Panc1 (cell line): ENCODE results near the gene LSM14B. TPM values are rescaled to one million over a fixed set of nuclear protein-coding genes. Genes with fewer than 3 reads are reported as not detected.

Experiments
- ATAC-seq: fragments of 200-7000 bp; cut with Tn5 transposase; 2 replicates; pipeline ENCODE4 v1.9.1; 2020; ENCODE audit warnings: mild to moderate bottlenecking, moderate library complexity
- BruUV-seq: library from RNA; stranded (reverse); fragments of 400-500 nt; replicated peaks from 2 replicates; lab custom pipeline; 2021; lab: Mats Ljungman, UMichigan
- CTCF ChIA-PET: fragments of 300-600 bp; sonication (Branson Sonifier 250); formaldehyde crosslinking; loops from one replicate; lab custom pipeline; 2022; ENCODE audit warnings: antibody characterized with exemption; lab: Charles Lee
- POLR2A ChIA-PET: fragments of 300-600 bp; sonication (Branson Sonifier 250); formaldehyde crosslinking; loops from one replicate; lab custom pipeline; 2022; ENCODE audit warnings: antibody characterized with exemption; lab: Charles Lee
- DNase-seq: peaks from one replicate; pipeline ENCODE4 v3.0.0-alpha.2; 2010; ENCODE audit warnings: low read depth, low spot score
- H3K27ac ChIP-seq: 2 replicates; pipeline ENCODE4 v1.5.1; 2011; ENCODE audit warnings: mild to moderate bottlenecking, low read length, inconsistent platforms
- H3K27me3 ChIP-seq: fragments of 200-500 bp; sonication (Bioruptor generic); 2 replicates; pipeline ENCODE4 v1.6.0; 2014; ENCODE audit warnings: low read length, inconsistent platforms; ENCODE audit not compliant: control insufficient read depth, insufficient read depth
- H3K36me3 ChIP-seq: fragments of 200-500 bp; sonication (Bioruptor generic); 2 replicates; pipeline ENCODE4 v1.5.1; 2014; ENCODE audit warnings: inconsistent platforms, mild to moderate bottlenecking, low read length, moderate library complexity; ENCODE audit not compliant: control insufficient read depth, insufficient read depth
- H3K4me1 ChIP-seq: 2 replicates; pipeline ENCODE4 v1.5.1; 2011; ENCODE audit warnings: inconsistent platforms, mild to moderate bottlenecking, low read length, moderate library complexity; ENCODE audit not compliant: control insufficient read depth, insufficient read depth
- H3K4me3 ChIP-seq, 2 experiments: 2 replicates each; pipeline ENCODE4 v1.5.1; 2011 to 2012; ENCODE audit warnings: low read depth in 2 of 2, low read length in 2 of 2, mild to moderate bottlenecking in 2 of 2, inconsistent platforms in 1 of 2, moderate library complexity in 1 of 2
- H3K9me3 ChIP-seq: fragments of 200-500 bp; sonication (Bioruptor generic); 2 replicates; pipeline ENCODE4 v1.5.1; 2014; ENCODE audit warnings: low read depth, mild to moderate bottlenecking, inconsistent platforms, low read length, moderate library complexity; ENCODE audit not compliant: control insufficient read depth, insufficient read depth
- CTCF ChIP-seq: fragments of 450-650 bp; IDR thresholded peaks from 2 replicates; pipeline ENCODE4 v1.5.1; 2017; ENCODE audit warnings: mild to moderate bottlenecking
- POLR2AphosphoS5 ChIP-seq: IDR thresholded peaks from 2 replicates; pipeline ENCODE4 v1.6.1; 2012; ENCODE audit warnings: mild to moderate bottlenecking, low read depth, low read length, moderate library complexity
- REST ChIP-seq, 2 experiments: IDR thresholded peaks; 2 replicates each; pipeline ENCODE4 v1.6.1; 2011 to 2012; ENCODE audit warnings: low read depth in 2 of 2, control low read depth in 1 of 2, low read length in 1 of 2, mild to moderate bottlenecking in 1 of 2, moderate library complexity in 1 of 2; ENCODE audit not compliant: insufficient read depth in 1 of 2
- SIN3A ChIP-seq: IDR thresholded peaks from 2 replicates; pipeline ENCODE4 v1.6.1; 2012; ENCODE audit warnings: low read depth, mild to moderate bottlenecking, low read length, moderate library complexity, borderline replicate concordance; ENCODE audit not compliant: insufficient read depth
- TCF7L2 ChIP-seq: IDR thresholded peaks from 2 replicates; pipeline ENCODE4 v1.6.1; 2011; ENCODE audit warnings: mild to moderate bottlenecking, low read depth, low read length, inconsistent platforms
- in situ Hi-C: cut with HindIII; loops from 2 replicates; pipeline ENCODE4 v1.10.0; 2016; ENCODE audit warnings: low sequenced_read_pairs, low pct_unique_long_range_greater_than_20kb
- intact Hi-C: fragments of 100-400 bp; cut with micrococcal nuclease; formaldehyde crosslinking; loops from one replicate; pipeline ENCODE4 v1.10.0; 2022; ENCODE audit not compliant: unreplicated experiment
- total RNA-seq: library from RNA; stranded (reverse); gene quantifications from one replicate; pipeline ENCODE4 v1.2.1, GENCODE V29; 2021; ENCODE audit not compliant: unreplicated experiment

Gene LSM14B
- total RNA-seq, 1 experiment from 2014 or later = 52.2 TPM

GRCh38 chr20:62131560-62132320 is 9.5 kb downstream of the LSM14B start:
- no TSS peak for BruUV-seq
- Histone ChIP-seq H3K9me3 (no peaks in the 10 kb centered on the region), H3K27me3 (no peaks in the 10 kb centered on the region), H3K4me1 (no peaks in the 10 kb centered on the region; the same call in 1 of the 2 replicates), H3K36me3 (peaks cover 39% of the 10 kb centered on the region), H3K4me3 (no peak overlapping the region), H3K27ac (no peak overlapping the region)
- in situ Hi-C loops = no loop called here
- TF ChIP-seq TCF7L2 = no peak
- ChIA-PET CTCF (interaction anchor here (0.5 kb wide), 1 partner anchor 36 kb away, joined by 5 read pairs; no protein-coding TSS in a partner anchor), POLR2A (no interaction called here)
- no peak for DNase-seq
- no peak for ATAC-seq
- intact Hi-C loops = no loop called here

GRCh38 chr20:62132421-62132820 is 10.1 kb downstream of the LSM14B start:
- H3K27me3 ChIP-seq = no peaks in the 10 kb centered on the region
- no TSS peak for BruUV-seq
- no peak for TF ChIP-seq CTCF
- TF ChIP-seq POLR2AphosphoS5 = no peak
- no peak for TF ChIP-seq REST (IDR thresholded peaks at IDR 0.05; ENCODE audit: insufficient read depth in 1 of 2, low read depth in 2 of 2, low read length in 1 of 2)
- no peak for TF ChIP-seq TCF7L2
- no peak for TF ChIP-seq SIN3A
- no peaks in the 10 kb centered on the region; the same call in 1 of the 2 replicates for H3K4me1 ChIP-seq
- H3K27ac ChIP-seq = no peak overlapping the region
- intact Hi-C loops (no loop called here), in situ Hi-C loops (no loop called here)
- DNase-seq (no peak), ATAC-seq (no peak)
- CTCF ChIA-PET = interaction anchor here (0.5 kb wide), 1 partner anchor 35 kb away, joined by 5 read pairs; no protein-coding TSS in a partner anchor
- POLR2A ChIA-PET = no interaction called here
- no peak overlapping the region for H3K4me3 ChIP-seq
- no peaks in the 10 kb centered on the region for H3K9me3 ChIP-seq
- peaks cover 38% of the 10 kb centered on the region for H3K36me3 ChIP-seq
